HG02610 (cell line): ENCODE data around the gene PIGZ.
"Not testable (repeated sequence)": the region's sequence is repeated elsewhere in the genome, so short reads cannot be mapped to it uniquely, and the experiment has no call there.

ENCODE experiments used
- ATAC-seq: cut with Tn5 transposase; IDR thresholded peaks from one replicate; pipeline ENCODE4 v1.9.1; 2021; ENCODE audit warnings: mild to moderate bottlenecking, moderate library complexity; ENCODE audit not compliant: unreplicated experiment

Gene PIGZ

GRCh38 chr3:196962108-196962929 lies 6.3 kb downstream of the PIGZ start:
- no peak for ATAC-seq

GRCh38 chr3:196954832-196955231 lies 13.8 kb downstream of the PIGZ start:
- ATAC-seq, result no peak

- no peak for ATAC-seq
These were observed 17.3 kb downstream of the PIGZ start for GRCh38 chr3:196951371-196951770.

- ATAC-seq, result no peak
These were observed 18.9 kb downstream of the PIGZ start for GRCh38 chr3:196949750-196950149.

- no peak for ATAC-seq
These were observed 19.4 kb downstream of the PIGZ start for GRCh38 chr3:196949285-196949619.

- ATAC-seq, result no peak
These were observed 20.0 kb downstream of the PIGZ start for GRCh38 chr3:196948442-196949284.

- ATAC-seq, result no peak
These were observed 20.7 kb downstream of the PIGZ start for GRCh38 chr3:196947860-196948441.

GRCh38 chr3:196947136-196947859 lies 21.3 kb downstream of the PIGZ start:
- ATAC-seq, result no peak

- ATAC-seq, result not testable (repeated sequence)
These were observed 24.4 kb downstream of the PIGZ start for GRCh38 chr3:196944037-196944790.

GRCh38 chr3:196942915-196943277 lies 25.7 kb downstream of the PIGZ start:
- peak; percentile 8 for ATAC-seq

GRCh38 chr3:196942226-196942914 lies 26.3 kb downstream of the PIGZ start, which contains the start of gene NCBP2:
NCBP2 (minus strand) TSS chr3:196942528; CDS start chr3:196942503, 25 bp downstream.
- ATAC-seq, result peak; percentile 93

GRCh38 chr3:196941729-196942225 lies 26.9 kb downstream of the PIGZ start:
- ATAC-seq, result peak; percentile 19

- no peak for ATAC-seq
These were observed 30.1 kb downstream of the PIGZ start for GRCh38 chr3:196938576-196938975.

- ATAC-seq, result no peak
These were observed 30.5 kb downstream of the PIGZ start for GRCh38 chr3:196938124-196938523.

- ATAC-seq, result no peak
These were observed 32.3 kb downstream of the PIGZ start for GRCh38 chr3:196936288-196936687.

- ATAC-seq, result no peak
These were observed 36.0 kb downstream of the PIGZ start for GRCh38 chr3:196932600-196932999.

GRCh38 chr3:196931828-196932587 lies 36.6 kb downstream of the PIGZ start:
- ATAC-seq, result no peak

- ATAC-seq, result no peak
These were observed 37.5 kb downstream of the PIGZ start for GRCh38 chr3:196931157-196931556.
